ENCODE measurements around the gene NDUFA7.
"Not testable (repeated sequence)": the region's sequence is repeated elsewhere in the genome, so short reads cannot be mapped to it uniquely, and the experiment has no call there.

The NDUFA7 gene

GRCh38 chr19:8318835-8319234 lies 2.3 kb downstream of the NDUFA7 start:
- not testable (repeated sequence) for DNase-seq

DNA sequence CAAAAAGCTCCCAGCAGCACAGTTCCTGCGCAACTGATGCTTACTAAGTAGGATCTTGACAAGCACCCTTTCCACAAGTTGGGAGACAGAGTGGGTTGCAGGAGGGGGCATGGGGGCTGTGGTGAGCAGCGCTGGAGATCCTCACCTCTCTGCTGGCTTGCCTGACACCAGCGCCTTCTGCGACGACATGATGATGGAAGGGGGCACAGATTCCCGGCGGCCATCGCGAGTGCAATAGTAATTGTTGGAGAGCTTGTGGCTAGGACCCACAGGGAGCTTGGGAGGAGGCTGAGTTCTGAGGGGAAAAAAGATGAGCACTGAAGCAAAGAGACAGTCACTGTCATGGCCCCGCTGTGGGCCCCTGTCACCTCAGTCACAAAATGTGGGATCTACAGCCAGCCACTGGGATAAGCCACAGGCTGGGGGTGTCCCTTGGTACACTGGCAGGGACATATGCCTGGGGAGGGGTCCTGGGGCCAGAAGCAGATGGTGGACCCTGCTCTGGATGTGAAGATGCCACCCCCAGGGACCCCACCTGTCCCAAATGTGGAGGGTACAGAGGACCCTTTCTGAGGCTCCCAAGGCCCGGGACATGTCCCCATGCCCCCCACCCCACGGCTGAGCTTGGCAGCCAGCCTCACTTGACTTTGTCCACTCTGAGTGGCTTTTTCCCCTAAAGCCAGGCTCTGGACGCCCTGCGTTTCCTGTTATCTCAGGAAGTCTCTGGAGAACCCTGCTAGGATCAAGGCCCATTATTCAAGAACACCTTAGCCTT lies 4.6 kb downstream of the NDUFA7 start:
- no peak for DNase-seq

- peak in 1 of 2 experiments; percentile 21 for DNase-seq
Observed at GRCh38 chr19:8314981-8315640, 6.1 kb downstream of the NDUFA7 start.

GRCh38 chr19:8311461-8312260 lies 9.5 kb downstream of the NDUFA7 start:
- DNase-seq, result no peak

- no peak for DNase-seq
Observed at GRCh38 chr19:8310342-8311055, 10.7 kb downstream of the NDUFA7 start.

GRCh38 chr19:8308891-8309291 lies 12.3 kb downstream of the NDUFA7 start:
- no peak for DNase-seq

- peak; percentile 80 to 91 for DNase-seq
Observed at GRCh38 chr19:8307965-8308866, 13.0 kb downstream of the NDUFA7 start, which contains the start of gene CD320. TSS of gene CD320 (minus strand) at chr19:8308358. CDS start at chr19:8308290, 68 bp downstream.

- peak in 1 of 2 experiments; percentile 41 for DNase-seq
Observed at GRCh38 chr19:8307400-8307964, 13.7 kb downstream of the NDUFA7 start.

- DNase-seq, result no peak
Observed at GRCh38 chr19:8306235-8307054, 14.7 kb downstream of the NDUFA7 start.

DNA sequence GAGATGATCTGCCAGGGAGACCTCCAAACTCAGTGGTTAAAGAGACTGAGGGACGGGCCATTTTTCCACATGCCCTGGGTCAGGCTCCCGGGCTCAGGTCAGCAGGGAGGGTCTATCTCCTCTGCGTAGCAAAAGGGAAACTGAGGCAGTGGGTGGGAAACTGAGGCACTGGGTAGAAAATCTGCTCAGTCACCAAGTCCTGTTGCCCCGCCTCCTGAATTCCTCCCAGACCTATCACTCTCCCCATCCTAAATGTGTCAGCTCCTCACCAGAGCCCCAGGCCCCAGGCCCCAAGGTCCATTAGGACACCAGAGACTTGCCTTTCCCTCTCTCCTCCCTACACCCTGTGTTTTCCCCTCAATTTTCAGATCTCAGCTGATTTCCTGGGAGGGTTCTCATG lies 15.4 kb downstream of the NDUFA7 start:
- DNase-seq, result no peak

DNA sequence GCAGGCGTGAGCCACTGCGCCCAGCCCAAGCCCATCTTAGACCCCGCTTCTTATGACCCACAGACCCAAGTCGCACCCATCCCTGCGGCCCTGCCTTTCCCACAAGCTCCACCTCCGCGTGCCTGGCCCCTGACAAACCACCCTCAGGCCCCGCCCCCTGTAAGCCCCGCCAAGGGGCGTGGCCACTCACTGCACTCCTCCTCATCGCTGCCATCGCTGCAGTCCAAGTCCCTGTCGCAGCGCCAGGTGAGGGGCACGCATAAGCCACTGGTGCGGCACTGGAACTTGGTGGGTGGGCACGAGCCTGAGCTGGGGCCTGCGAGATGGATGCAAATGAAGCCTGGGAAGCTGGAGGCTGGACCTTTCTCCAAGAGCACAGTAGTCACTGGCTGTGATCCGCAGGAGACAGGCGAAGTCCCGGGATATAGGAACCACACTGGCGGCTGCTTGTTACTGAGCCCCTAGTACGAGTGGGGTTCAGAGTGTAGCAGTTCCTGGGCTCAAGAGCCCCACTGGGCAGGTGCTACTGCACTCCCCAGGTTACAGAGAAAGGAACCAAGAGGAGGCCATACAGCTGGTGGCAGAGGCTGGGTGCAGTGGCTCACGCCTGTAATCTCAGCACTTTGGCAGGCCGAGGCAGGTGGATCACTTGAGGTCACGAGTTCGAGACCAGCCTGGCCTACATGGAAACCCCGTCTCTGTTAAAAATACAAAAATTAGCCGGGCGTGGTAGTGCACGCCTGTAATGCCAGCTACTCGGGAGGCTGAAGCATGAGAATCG lies 16.1 kb downstream of the NDUFA7 start:
- DNase-seq, result no peak

DNA sequence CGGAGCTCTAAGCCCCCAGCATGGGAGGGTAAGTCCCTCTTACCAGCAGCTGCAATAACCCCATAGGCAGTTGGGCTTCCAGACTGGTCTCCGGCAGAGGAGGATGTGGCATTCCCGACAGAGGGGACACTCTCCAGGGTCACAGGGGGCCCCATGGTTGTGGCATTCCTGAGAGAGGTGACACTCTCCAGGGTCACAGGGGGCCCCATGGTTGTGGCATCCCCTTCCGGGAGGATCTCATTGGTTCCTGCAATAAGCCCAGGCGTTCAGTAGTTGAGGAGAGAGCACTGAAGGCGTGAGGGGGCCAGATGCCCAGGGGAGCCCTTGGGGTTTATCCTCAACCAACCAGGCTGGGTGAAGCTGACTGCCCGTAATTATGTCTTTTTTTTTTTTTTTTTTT lies 18.4 kb downstream of the NDUFA7 start:
- peak in 1 of 2 experiments; percentile 84 for DNase-seq

DNA sequence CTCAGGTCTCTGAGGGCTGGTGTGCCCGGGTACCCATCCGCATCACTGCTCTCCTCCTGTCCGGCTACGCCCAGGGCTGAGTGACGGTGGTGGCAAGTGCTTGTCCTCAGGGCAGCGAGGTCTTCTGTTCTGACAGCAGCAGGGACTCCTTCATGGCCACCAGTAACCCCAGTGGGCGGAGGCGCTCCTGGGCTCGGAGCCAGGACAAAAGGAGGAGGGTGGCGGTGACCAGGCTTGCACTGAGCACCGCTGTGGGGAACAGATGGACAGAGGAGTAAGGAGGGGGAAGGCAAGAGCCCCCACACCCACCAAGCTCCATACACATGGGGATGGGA lies 18.9 kb downstream of the NDUFA7 start:
- DNase-seq, result peak; percentile 86 to 92

DNA sequence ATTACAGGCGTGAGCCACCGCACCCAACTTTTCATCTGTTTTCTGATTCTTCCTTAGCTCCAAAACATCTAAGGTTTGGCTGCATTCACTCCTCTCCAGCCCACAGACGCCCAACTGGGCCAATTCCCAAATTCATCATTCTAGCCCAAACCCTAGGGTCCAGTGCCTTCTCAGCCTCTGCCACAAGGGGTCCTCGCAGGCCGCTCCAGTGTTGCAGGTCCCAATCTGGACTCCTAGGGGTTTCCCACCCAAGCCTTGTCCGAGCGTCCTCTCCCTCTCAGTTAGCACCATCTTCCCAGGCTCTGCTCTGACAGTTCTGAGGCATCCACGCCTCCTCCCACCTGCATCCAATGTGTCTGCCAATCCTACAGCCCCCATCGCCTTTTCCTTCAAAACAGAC lies 29.8 kb downstream of the NDUFA7 start:
- not testable (repeated sequence) for DNase-seq

- DNase-seq, result not testable (repeated sequence)
Observed at GRCh38 chr19:8276508-8276907, 44.7 kb downstream of the NDUFA7 start.

DNA sequence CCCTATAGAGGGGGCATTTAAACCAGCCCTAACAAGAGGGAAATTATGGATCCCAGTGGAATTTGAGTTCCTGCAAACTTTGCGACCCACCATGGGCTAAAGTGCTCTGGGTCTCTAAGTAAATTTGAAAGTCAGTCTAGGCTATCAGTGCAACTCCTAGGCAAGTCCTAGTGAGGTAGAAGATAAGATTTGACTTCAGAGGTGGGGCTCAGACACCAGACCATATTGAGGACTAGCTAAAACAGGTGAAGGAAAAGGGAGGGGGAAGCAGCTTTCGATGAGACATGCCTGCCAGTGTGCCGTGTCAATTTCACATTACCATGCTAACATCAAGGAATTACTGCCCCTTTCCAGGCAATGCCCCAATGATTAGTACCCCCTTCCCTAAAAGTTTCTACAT lies 51.5 kb downstream of the NDUFA7 start:
- DNase-seq, result no peak

- DNase-seq, result no peak
Observed at GRCh38 chr19:8265872-8266271, 55.3 kb downstream of the NDUFA7 start.

DNA sequence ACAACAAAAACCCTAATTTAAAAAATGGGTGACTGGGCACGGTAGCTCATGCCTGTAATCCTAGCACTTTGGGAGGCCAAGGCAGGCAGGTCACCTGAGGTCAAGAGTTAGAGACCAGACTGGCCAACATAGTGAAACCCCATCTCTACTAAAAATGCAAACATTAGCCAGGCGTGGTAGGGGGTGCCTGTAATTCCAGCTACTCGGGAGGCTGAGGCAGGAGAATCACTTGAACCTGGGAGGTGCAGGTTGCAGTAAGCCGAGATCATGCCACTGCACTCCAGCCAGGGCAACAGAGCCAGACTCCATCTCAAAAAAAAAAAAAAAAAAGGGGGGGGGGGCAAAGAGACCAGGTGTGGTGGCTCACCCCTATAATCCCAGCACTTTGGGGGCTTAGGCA lies 56.9 kb downstream of the NDUFA7 start:
- not testable (repeated sequence) for DNase-seq

GRCh38 chr19:8262431-8262830 lies 58.7 kb downstream of the NDUFA7 start:
- no peak for DNase-seq

DNA sequence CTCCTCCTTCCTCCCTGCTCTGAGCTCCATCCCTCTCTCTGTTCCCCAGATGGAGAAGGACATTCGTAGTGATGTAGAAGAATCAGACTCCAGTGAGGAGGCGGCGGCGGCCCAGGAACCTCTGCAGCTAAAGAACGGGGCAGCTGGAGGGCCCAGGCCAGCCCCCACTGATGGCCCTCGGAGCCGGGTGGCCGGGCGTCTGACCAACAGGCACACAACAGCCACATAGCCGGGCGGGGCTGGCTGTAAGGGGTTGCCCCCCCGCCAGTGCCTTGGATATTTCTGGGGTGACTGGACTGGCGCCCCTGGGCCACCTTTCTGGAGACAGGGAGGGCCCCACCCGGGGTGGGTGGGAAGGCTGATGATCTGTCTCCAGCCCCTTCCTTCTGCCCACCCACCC lies 59.3 kb downstream of the NDUFA7 start:
- no peak for DNase-seq

Data from NCI-H524 (cell line).